Measurements from ENCODE around the gene NAV3.

Gene NAV3

DNA sequence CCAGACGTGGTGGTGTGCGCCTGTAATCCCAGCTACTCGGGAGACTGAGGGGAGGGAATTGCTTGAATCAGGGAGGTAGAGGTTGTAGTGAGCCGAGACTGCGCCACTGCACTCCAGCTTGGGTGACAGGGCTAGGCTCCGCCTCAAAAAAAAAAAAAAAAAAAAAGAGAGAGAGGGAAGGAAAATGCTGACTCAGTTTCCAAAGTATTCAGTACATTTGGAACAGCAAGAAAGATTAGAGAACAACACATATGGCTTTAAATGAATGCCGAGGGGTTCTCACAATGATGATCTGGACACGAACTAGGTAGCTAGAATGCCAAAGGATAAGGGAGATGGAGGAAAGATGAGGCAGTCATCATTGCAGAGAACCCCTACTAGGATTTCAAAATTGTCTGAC lies 97.4 kb downstream of the NAV3 start:
- no peak for DNase-seq (ENCODE audit: low read depth in 2 of 2)

- DNase-seq (ENCODE audit: low read depth in 2 of 2): no peak
Measured at GRCh38 chr12:77932216-77932615, 101.5 kb downstream of the NAV3 start.

- DNase-seq (ENCODE audit: low read depth in 2 of 2): no peak
Measured at GRCh38 chr12:77938301-77938700, 107.6 kb downstream of the NAV3 start.

GRCh38 chr12:77940011-77940423 lies 109.3 kb downstream of the NAV3 start:
- DNase-seq (ENCODE audit: low read depth in 2 of 2): no peak

- no peak for DNase-seq (ENCODE audit: low read depth in 2 of 2)
Measured at GRCh38 chr12:77940567-77940966, 109.9 kb downstream of the NAV3 start.

- DNase-seq (ENCODE audit: low read depth in 2 of 2): no peak
Measured at GRCh38 chr12:77941401-77941800, 110.7 kb downstream of the NAV3 start.

GRCh38 chr12:77943466-77943865 lies 112.8 kb downstream of the NAV3 start:
- DNase-seq (ENCODE audit: low read depth in 2 of 2): no peak

DNA sequence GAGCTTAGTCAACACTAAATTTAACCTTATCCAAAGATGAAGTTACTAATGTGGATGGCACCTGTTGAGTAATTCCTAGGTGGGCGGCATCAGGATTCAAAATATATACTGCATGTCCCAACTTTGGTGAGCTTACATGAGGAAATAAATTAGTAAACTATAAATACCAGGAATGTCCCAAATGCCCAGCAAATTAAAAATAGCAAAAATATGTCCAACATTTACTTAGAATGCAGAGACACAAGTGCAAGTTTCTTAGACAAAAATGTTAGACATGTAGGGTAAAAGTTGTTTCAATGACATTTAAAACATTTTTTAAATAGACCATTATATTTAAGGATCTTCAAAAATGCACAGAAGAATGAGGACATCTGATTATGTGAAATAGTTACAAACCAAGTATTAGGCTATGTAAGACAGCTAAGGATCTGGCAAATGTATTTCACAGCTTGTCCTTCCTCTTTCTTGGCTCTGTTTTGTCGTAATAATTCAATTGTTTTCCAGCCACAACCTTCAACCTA lies 115.9 kb downstream of the NAV3 start:
- no peak for DNase-seq (ENCODE audit: low read depth in 2 of 2)

GRCh38 chr12:77947330-77947729 lies 116.6 kb downstream of the NAV3 start:
- no peak for DNase-seq (ENCODE audit: low read depth in 2 of 2)

DNA sequence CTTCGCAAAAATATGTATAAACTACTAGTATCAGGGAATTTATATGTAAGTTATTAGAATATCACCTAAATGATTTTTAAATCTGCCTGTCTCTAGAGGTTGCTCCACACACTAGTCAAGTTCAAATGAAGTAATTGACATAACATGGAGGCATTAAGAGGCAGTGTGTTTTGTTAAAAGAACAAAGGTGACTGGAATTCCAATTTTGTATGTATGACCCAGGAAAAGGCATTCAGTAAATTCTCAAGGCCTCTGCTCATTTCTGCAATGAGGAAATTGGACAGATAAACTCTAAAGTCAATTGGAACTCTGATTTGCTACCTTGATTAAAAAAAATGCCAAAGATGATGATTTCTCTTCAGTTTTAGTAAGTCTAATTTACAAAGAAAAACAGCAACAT lies 117.1 kb downstream of the NAV3 start:
- DNase-seq (ENCODE audit: low read depth in 2 of 2): no peak

- DNase-seq (ENCODE audit: low read depth in 2 of 2): no peak
Measured at GRCh38 chr12:77949943-77950342, 119.2 kb downstream of the NAV3 start.

- DNase-seq (ENCODE audit: low read depth in 2 of 2): no peak
Measured at GRCh38 chr12:77953528-77954205, 123.0 kb downstream of the NAV3 start.

GRCh38 chr12:77954206-77954555 lies 123.5 kb downstream of the NAV3 start:
- no peak for DNase-seq (ENCODE audit: low read depth in 2 of 2)

- DNase-seq (ENCODE audit: low read depth in 2 of 2): no peak
Measured at GRCh38 chr12:77957062-77957461, 126.4 kb downstream of the NAV3 start.

DNA sequence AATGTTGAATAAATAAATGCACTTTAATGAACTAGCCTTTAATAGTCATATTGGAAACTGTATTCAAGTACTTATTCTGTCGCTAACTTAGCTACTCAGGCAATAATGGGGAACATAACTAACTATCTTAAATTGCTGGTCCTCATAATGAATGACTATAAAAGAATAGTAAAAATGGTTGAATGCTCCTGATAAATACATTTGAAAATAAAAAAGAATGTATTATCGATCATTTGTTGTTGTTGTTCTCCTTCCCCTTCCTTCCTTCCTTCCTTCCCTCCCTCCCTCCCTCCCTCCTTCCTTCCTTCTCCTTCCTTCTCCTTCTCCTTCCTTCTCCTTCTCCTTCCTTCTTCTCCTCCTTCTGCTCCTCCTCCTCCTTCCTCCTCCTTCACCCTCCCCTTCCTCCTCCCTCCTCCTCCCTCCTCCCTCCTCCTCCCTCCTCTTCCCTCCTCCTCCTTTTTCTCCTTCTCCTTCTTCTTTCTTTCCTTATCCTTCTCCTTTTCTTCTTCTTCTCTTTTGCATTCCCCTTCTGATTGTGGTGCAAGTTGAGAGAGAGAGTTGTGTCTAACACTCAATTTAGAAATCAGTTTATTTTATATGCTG lies 133.0 kb downstream of the NAV3 start:
- DNase-seq (ENCODE audit: low read depth in 2 of 2): no peak

DNA sequence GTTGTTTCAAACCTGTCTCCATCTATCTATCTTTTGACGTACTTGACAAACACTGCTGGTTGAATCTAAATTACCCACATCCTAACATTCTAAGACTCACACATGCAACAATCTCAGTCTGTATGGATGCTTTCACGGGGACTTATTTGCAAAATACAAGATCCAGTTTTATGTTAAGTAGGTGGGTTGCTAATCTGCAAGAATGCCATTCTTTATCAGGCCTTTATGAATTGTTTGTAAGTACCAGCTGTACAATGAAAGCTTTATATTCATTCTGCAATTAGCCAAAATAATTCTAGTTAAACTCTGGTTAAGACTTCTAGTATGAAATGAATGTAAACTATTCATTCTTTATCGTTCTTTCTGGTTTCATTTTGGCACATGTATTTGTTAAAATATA lies 135.1 kb downstream of the NAV3 start:
- DNase-seq (ENCODE audit: low read depth in 2 of 2): no peak

- no peak for DNase-seq (ENCODE audit: low read depth in 2 of 2)
Measured at GRCh38 chr12:77968021-77968420, 137.3 kb downstream of the NAV3 start.

- no peak for DNase-seq (ENCODE audit: low read depth in 2 of 2)
Measured at GRCh38 chr12:77968571-77968970, 137.9 kb downstream of the NAV3 start.

- DNase-seq (ENCODE audit: low read depth in 2 of 2): no peak
Measured at GRCh38 chr12:77973579-77973978, 142.9 kb downstream of the NAV3 start.

DNA sequence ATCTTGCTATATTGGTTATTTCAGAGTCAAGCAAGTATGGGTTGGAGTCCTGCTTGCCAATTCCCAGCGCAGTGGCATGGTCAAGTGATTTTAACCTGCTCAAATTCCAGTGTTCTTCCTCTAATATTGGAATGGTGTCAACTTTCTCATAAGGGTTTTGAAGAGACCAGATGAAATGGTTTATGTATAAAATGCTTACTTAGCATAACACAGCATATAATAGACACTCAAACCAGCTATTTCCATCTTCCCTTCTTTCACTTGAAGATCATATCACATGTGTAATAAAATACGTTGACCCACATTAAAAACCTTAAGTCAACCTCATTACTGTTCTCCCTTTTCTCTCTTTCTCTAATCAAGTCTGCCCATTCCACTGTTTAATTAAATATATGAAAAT lies 144.0 kb downstream of the NAV3 start:
- DNase-seq (ENCODE audit: low read depth in 2 of 2): no peak

GRCh38 chr12:77979597-77980250 lies 149.0 kb downstream of the NAV3 start:
- no peak for DNase-seq (ENCODE audit: low read depth in 2 of 2)

GRCh38 chr12:77980782-77981181 lies 150.1 kb downstream of the NAV3 start:
- DNase-seq (ENCODE audit: low read depth in 2 of 2): no peak

GRCh38 chr12:77983859-77984258 lies 153.2 kb downstream of the NAV3 start:
- DNase-seq (ENCODE audit: low read depth in 2 of 2): no peak

All from stimulated activated CD4-positive, alpha-beta T cell treated with anti-CD3 and anti-CD28 coated beads, Interleukin-1b, Interleukin-23, amount 100 ng/mL, for 4 hours (primary cell).